Glutamatergic neuron (in vitro differentiated cells): ENCODE data around the gene HTRA2. TPM values are rescaled to one million over a fixed set of nuclear protein-coding genes. Genes with fewer than 3 reads are reported as not detected.

ENCODE experiments used
- DNase-seq: peaks from one replicate; pipeline ENCODE4 v3.0.0; 2022
- H3K27ac Mint-ChIP-seq: one replicate; pipeline ENCODE4 v1.8.0; 2020; ENCODE audit warnings: mild to moderate bottlenecking, mixed read lengths, inconsistent platforms; ENCODE audit not compliant: unreplicated experiment
- H3K27me3 Mint-ChIP-seq: one replicate; pipeline ENCODE4 v1.8.0; 2020; ENCODE audit warnings: mild to moderate bottlenecking, moderate library complexity, mixed read lengths, inconsistent platforms; ENCODE audit not compliant: unreplicated experiment
- H3K36me3 Mint-ChIP-seq: one replicate; pipeline ENCODE4 v1.8.0; 2020; ENCODE audit warnings: mild to moderate bottlenecking, mixed read lengths, inconsistent platforms; ENCODE audit not compliant: unreplicated experiment
- H3K4me1 Mint-ChIP-seq: one replicate; pipeline ENCODE4 v1.8.0; 2020; ENCODE audit warnings: mild to moderate bottlenecking, low read depth, mixed read lengths, inconsistent platforms; ENCODE audit not compliant: unreplicated experiment
- H3K4me3 Mint-ChIP-seq: one replicate; pipeline ENCODE4 v1.8.0; 2020; ENCODE audit warnings: mild to moderate bottlenecking, mixed read lengths, inconsistent platforms; ENCODE audit not compliant: unreplicated experiment
- H3K9me3 Mint-ChIP-seq: one replicate; pipeline ENCODE4 v1.8.0; 2020; ENCODE audit warnings: mild to moderate bottlenecking, moderate library complexity, mixed read lengths, inconsistent platforms; ENCODE audit not compliant: unreplicated experiment
- CTCF ChIP-seq: fragments of 200-600 bp; sonication (generic); IDR thresholded peaks from one replicate; pipeline ENCODE4 v1.5.0; 2021; ENCODE audit not compliant: partially characterized antibody, unreplicated experiment
- total RNA-seq: library from RNA; stranded (reverse); fragmentation: NEBNext Ultra II Directional; extraction: Animal tissue kit (Norgen Biotek cat#: 25700); gene quantifications from one replicate; pipeline ENCODE4 v1.2.1, GENCODE V29; 2021; ENCODE audit not compliant: unreplicated experiment

The HTRA2 gene
- total RNA-seq, 1 donor from 2014 or later, result 46.7 TPM

- DNase-seq, result no peak
- peaks cover 9% of the 10 kb centered on the region for H3K36me3 Mint-ChIP-seq
- H3K27ac Mint-ChIP-seq, result no peak overlapping the region
- H3K4me3 Mint-ChIP-seq, result no peak overlapping the region
- no peaks in the 10 kb centered on the region for H3K4me1 Mint-ChIP-seq
- TF ChIP-seq CTCF, result no peak
- H3K27me3 Mint-ChIP-seq, result peaks cover 30% of the 10 kb centered on the region
- H3K9me3 Mint-ChIP-seq, result peaks cover 7% of the 10 kb centered on the region
Measured at GRCh38 chr2:74522516-74522915, 7.2 kb upstream of the HTRA2 start.

GRCh38 chr2:74524005-74524404 is 5.7 kb upstream of the HTRA2 start:
- H3K4me1 Mint-ChIP-seq, result no peaks in the 10 kb centered on the region
- no peak for TF ChIP-seq CTCF
- H3K9me3 Mint-ChIP-seq, result peaks cover 12% of the 10 kb centered on the region
- H3K27me3 Mint-ChIP-seq, result peaks cover 29% of the 10 kb centered on the region
- no peak overlapping the region for H3K27ac Mint-ChIP-seq
- H3K36me3 Mint-ChIP-seq, result peaks cover 9% of the 10 kb centered on the region
- no peak overlapping the region for H3K4me3 Mint-ChIP-seq
- DNase-seq, result no peak

GRCh38 chr2:74524955-74525716 is 4.6 kb upstream of the HTRA2 start:
- TF ChIP-seq CTCF, result no peak
- H3K36me3 Mint-ChIP-seq, result peaks cover 9% of the 10 kb centered on the region

GRCh38 chr2:74525717-74526648 is 3.8 kb upstream of the HTRA2 start, which contains the start of gene DQX1:
Gene DQX1, minus strand, starts transcription at chr2:74526231. Its CDS starts 502 bp downstream, at chr2:74525729.
- H3K27ac Mint-ChIP-seq, result peak within 1 kb of the TSS; percentile 22
- H3K4me3 Mint-ChIP-seq, result no peak within 1 kb of the TSS
- H3K36me3 Mint-ChIP-seq, result peaks cover 9% of the 10 kb centered on the region
- peaks cover 15% of the 10 kb centered on the region for H3K9me3 Mint-ChIP-seq
- H3K27me3 Mint-ChIP-seq, result peaks cover 24% of the 10 kb centered on the region
- TF ChIP-seq CTCF, result no peak
- peaks cover 3% of the 10 kb centered on the region for H3K4me1 Mint-ChIP-seq
- DNase-seq, result no peak

More at GRCh38 chr2:74524955-74525716, 4.6 kb upstream of the HTRA2 start:
- peaks cover 27% of the 10 kb centered on the region for H3K27me3 Mint-ChIP-seq
- no peak for DNase-seq
- H3K9me3 Mint-ChIP-seq, result peaks cover 15% of the 10 kb centered on the region
- no peaks in the 10 kb centered on the region for H3K4me1 Mint-ChIP-seq
- H3K27ac Mint-ChIP-seq, result no peak overlapping the region
- no peak overlapping the region for H3K4me3 Mint-ChIP-seq
